Measurements from ENCODE around the gene AXIN1.
"Not testable (repeated sequence)": the region's sequence is repeated elsewhere in the genome, so short reads cannot be mapped to it uniquely, and the experiment has no call there.

Gene AXIN1

DNA sequence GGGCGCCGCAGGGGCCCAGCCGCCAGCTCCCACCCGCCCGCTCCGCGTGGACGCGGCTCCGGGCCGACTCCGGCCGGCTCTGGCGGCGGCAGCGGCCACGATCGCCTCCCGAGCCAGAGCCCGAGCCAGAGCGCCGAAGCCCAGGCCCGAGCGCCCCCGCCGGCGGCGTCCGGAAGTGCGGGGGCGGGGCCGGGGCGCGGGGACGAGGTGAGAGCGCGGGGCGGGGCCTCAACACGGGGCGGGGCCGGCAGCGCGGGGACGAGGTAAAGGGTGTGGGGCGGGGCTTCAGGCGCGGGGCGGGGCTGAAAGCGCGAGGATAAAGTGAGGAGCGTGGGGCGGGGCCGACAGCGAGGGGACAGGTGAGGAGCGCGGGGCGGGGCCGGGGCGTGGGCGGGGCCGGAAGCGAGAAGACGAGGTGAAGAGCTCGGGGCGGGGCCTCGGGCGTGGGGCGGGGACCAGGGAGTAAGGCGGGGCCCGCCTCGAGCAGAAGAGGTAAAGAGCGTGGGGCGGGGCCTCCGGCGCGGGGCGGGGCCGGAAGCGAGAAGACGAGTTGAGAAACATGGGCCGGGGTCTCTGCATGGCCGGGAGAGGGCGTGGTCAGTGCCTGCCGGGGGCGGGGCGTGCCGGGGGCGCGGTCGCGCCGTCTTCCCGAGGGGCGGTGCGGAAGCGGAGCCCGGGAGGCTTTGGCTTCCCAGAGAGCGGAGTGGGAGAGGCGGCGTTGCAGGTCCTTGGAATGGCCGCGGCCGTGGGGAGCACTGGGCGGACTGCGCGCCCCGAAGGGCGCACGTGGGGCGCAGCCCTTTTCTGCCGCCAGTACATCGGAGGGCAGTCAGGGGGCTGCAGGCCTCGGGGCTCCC is at the start of gene AXIN1:
Gene AXIN1 (minus strand): TSS at position 177 of the 857 bp plus-strand sequence. CDS start 5,698 bp downstream, outside the sequence.
- DNase-seq (ENCODE audit: low read depth in 2 of 2): peak; percentile 100

DNA sequence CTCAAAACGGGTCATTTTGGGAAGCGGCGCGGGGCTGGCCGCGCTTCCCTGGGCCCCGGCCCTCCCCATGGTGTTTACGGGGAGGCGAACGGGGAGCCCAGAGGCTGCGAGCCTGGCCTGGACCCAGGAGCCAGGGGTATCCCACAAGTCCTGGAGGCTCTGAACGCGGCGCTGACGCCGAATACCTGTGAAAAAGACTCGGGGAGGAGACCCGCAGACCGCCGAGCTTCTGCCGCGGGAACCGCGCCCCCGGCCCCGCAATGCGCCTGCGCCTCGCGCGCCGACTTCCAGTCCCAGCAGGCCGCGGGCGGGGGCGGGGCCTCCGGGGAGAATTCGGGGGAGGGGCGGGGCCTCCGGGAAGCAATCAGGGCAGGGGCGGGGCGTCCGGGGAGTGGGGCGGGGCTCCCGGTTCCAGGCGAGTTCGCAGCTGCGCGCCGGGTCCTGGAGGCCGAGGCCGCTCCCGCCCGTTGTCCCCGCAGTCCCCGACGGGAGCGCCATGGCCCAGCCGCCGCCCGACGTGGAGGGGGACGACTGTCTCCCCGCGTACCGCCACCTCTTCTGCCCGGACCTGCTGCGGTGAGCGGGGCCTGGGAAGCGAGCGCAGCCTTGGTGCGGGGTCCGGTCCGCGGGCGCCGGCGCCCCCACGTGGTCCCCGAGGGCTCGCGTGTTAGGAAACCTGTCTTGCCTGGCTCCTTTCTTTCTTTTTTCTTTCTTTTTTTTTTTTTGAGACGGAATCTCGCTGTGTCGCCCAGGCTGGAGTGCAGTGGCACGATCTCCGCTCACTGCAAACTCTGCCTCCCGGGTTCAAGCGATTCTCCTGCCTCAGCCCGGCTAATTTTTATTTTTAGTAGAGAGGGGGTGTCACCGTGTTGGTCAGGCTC is 49.2 kb upstream of the AXIN1 start, which contains the start of gene DECR2:
Gene DECR2 (plus strand): TSS at position 418 of the 881 bp plus-strand sequence. CDS start 79 bp downstream, at position 497.
- DNase-seq (ENCODE audit: low read depth in 2 of 2): peak; percentile 98 to 99

DNA sequence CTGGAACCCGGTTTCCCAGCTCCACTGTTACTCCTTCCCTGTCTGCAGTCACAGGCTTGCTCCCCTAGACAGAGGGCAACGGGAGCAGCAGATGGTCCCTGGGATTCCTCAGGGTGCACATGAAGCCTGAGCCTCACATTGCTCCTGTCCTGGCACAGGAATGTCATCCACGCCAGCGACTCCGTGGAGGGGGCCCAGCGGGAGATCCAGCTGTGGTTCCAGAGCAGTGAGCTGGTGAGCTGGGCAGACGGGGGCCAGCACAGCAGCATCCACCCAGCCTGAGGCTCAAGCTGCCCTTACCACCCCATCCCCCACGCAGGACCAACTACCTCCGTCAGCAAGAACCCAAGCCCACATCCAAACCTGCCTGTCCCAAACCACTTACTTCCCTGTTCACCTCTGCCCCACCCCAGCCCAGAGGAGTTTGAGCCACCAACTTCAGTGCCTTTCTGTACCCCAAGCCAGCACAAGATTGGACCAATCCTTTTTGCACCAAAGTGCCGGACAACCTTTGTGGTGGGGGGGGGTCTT is 47.6 kb upstream of the AXIN1 start:
- no peak for DNase-seq (ENCODE audit: low read depth in 2 of 2)

DNA sequence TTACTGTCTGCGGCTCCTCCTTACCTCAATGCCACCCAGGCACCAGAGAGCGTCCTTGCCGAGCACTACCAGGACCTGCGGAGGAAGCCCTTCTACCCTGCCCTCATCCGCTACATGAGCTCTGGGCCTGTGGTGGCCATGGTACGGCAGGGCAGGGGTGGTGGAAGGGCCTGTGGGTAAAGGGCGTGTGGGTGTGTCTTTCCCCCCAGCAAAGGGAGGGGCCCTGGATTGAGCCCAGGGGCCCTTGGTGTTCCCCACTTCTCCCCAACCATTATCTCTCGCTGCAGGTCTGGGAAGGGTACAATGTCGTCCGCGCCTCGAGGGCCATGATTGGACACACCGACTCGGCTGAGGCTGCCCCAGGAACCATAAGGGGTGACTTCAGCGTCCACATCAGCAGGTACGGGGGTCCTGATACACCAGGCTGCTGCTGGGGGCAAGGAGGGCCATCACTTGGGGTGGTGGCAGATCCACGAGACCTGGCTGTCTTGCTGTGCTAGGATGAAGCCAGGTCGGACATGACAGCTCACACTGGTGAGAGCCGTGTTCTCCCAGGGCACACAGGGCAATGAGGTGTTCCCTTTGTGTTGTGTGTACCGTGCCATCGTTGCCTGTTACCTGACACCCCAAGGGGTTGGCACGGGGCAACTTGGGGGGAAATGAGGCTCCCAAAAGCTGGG is 47.0 kb upstream of the AXIN1 start:
- no peak for DNase-seq (ENCODE audit: low read depth in 2 of 2)

GRCh38 chr16:398561-399339 is 46.2 kb upstream of the AXIN1 start:
- no peak for DNase-seq (ENCODE audit: low read depth in 2 of 2)

GRCh38 chr16:397736-398332 is 45.3 kb upstream of the AXIN1 start:
- DNase-seq (ENCODE audit: low read depth in 2 of 2): no peak

GRCh38 chr16:397135-397661 is 44.7 kb upstream of the AXIN1 start, which contains the start of gene NME4:
NME4 (plus strand) TSS chr16:397199; CDS start chr16:397223, 24 bp downstream.
- DNase-seq (ENCODE audit: low read depth in 2 of 2): no peak

DNA sequence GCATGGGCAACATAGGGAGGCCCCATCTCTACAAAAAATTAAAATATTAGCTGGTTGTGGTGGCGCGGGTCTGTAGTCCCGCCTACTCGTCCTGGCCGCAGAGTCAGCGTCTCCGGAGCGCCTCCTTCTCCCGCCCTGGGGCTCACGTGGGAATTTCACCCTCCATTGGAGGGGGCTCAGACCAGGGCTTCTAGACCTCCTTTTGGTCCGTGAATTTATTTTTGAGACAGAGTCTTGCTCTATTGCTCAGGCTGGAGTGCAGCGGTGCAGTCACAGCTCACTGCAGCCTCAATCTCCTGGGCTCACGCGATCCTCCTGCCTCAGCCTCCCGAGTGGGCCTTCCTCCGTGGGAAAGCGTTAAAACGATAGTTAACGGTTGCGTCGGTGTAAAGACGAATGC is 44.1 kb upstream of the AXIN1 start:
- no peak for DNase-seq (ENCODE audit: low read depth in 2 of 2)

DNA sequence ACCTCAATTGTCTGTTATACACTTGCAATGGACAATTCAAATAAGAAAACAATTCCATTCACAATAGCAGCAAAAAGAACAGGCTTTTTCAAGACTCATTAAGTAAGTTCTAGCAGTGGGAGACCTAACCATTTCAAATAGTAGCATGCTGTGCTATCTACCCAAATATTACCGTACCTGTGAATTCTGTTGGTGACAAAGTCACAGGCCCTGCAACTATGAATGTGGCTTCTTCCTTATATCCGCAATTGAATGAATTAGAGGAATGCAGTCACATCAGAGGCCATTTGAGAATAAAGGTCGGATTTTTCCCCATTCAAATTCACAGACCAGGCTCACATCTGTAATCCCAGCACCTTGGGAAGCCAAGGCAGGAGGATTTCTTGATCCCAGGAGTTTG is 43.7 kb upstream of the AXIN1 start:
- no peak for DNase-seq (ENCODE audit: low read depth in 2 of 2)

DNA sequence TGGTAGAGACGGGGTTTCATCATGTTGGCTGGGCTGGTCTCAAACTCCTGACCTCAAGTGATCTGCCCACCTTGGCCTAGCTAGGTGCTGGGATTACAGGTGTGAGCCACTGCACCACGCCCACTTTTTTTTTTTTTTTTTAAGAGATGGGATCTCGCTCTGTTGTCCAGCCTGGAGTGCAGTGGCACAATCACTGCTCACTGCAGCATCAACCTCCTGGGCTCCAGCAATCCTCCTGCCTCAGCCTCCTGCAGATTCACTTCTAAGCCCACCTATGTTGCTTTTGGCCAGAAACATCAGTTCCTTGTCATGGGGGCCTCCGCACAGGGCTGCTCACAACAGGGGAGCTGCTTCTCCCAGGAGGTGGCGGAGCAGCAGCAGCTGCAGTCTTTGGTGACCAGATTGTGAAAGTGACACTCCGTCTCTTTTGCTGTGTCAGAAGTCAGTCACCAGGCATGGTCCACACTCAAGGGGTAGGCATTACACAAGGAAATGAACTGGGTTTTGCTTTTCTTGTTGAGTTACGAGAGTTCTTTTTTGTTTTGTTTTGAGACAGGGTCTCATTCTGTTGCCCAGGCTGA is 40.0 kb upstream of the AXIN1 start:
- DNase-seq (ENCODE audit: low read depth in 2 of 2): no peak

DNA sequence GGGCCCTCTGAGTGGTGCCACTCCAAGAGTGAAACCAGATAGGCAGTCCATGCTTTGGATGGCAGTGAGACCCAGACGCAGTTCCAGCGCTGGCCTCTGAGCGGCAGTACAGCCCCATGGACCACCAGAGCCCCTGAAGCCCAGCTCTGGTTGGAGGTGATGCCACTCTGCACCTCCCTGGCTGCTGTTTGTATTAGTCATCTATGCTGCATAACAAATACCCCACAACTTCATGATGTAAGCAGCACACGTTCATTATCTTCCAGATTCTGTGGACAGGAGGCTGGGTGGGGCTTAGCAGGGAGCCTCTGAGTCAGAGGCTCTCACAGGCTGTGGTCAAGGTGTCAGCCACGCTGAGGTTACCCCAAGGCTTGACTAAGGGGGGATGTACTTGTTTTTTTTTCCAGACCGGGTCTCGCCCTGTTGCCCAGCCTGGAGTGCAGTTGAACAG is 39.4 kb upstream of the AXIN1 start:
- DNase-seq (ENCODE audit: low read depth in 2 of 2): peak; percentile 51 to 74

DNA sequence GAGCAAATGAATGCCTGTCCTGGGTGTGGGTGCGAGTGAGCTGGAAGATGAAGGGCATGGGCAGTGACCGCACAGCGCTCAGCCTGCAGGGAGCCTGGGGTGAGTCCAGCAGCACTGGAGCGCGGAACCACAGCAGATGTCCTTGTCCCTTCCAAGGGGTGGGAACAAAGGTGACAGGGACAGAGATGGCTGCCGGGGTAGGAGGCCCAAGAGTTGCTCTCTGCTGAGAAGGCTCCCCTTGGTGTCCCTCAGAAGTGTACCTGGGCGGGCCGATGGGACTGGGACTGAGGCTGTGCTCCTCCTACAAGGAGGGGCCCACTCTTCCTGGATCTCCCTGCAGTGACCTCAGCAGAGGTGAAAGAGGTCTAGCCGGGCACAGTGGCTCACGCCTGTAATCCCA is 36.8 kb upstream of the AXIN1 start:
- no peak for DNase-seq (ENCODE audit: low read depth in 2 of 2)

DNA sequence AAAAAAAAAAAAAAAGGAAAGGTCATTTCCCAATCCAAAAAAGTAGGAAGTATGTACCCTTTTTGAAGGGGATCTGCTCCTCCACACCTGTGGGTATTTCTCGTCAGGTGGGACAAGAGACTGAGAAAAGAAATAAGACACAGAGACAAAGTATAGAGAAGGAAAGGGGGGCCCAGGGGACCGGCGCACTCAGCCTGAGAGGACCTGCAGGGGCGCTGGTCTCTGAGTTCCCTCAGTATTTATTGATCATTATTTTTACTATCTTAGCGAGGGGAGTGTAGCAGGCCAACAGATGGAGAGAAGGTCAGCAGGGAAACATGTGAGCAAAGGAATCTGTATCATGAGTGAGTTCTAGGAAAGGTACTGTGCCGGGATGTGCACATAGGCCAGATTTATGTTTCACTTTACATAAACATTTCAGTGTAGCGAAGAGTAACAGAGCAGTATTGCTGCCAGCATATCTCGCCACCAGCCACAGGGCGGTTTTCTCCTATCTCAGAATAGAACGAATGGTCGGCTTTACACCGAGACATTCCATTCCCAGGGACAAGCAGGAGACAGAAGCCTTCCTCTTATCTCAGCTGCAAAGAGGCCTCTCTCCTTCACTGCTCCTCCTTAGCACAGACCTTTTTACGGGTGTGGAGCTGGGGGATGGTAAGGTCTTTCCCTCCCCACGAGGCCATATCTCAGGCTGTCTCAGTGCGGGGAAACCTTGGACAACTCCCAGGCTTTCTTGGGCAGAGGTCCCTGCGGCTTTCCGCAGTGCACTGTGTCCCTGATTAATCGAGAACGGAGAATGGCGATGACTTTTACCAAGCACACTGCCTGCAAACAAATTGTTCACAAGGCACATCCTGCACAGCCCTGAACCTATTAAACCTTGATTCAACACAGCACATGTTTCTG is 35.5 kb upstream of the AXIN1 start:
- DNase-seq (ENCODE audit: low read depth in 2 of 2): not testable (repeated sequence)

DNA sequence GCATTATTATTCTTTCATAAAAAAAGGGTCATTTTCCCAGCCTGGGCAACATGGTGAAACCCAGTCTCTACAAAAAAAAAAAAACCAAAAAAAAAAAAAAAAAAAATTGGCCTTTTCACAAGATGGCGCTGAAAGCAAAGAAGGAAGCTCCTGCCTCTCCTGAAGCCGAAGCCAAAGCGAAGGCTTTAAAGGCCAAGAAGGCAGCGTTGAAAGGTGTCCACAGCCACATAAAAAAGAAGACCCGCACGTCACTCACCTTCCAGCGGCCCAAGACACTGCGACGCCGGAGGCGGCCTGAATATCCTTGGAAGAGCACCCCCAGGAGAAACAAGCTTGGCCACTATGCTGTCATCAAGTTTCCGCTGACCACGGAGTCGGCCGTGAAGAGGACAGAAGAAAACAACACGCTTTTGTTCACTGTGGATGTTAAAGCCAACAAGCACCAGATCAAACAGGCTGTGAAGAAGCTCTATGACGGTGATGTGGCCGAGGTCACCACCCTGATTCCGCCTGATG is 34.2 kb upstream of the AXIN1 start:
- no peak for DNase-seq (ENCODE audit: low read depth in 2 of 2)

GRCh38 chr16:383326-384051 is 31.0 kb upstream of the AXIN1 start:
- DNase-seq (ENCODE audit: low read depth in 2 of 2): no peak

DNA sequence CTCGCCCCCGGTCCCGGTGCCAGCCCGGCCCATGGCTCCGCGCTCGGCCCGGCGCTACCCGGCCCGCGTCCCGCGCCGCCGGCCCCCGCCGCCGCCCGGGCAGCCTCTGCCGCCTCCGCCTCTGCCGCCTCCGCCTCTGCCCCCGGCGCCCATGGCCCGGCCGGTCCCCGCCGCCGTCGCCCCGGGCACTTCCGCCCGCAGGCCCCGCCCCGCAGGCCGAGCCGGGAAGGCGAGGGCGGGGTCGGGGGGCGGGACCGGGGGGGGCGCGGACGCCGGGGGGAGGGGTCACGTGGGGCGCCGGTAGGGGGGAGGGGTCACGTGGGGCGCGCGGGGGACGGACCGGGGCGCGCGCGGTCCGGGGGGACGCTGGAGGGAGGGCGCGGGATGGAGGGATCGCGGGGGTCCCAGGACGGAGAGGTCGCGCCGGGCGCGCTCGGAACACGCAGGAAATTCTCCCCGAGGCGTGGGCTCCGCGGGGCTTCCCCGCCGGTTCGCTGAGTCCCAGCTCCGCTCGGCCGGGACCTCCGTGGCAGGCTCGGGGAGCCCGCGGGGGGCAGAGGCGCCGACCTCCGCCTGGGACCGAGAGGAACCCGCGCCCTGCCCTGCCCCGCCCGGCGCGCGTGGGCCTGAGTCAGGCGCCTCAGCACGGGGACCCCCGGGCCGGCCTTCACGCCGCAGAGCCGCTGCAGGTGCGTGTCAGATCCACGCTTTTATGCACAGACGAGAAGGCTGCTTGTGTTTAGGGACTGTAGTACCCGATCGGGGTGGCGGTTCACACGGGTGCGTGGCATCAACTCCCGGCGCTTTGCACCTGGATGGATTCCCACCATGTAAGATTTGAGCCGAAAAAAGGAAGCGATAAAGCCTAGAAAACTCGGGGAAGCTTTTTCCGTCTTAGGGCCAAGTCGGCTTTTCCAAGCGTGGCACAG is 29.5 kb upstream of the AXIN1 start, which contains the start of gene PGAP6:
Gene PGAP6 (minus strand): TSS at position 190 of the 929 bp plus-strand sequence. CDS start 157 bp downstream, at position 33.
- peak; percentile 34 to 57 for DNase-seq (ENCODE audit: low read depth in 2 of 2)
